Right renal pelvis (tissue), 4 donors: ENCODE data around the gene TRA2B. TPM values are rescaled to one million over a fixed set of nuclear protein-coding genes. Genes with fewer than 3 reads are reported as not detected.

ENCODE experiments used
- DNase-seq, 4 donors: peaks; one replicate each; pipeline ENCODE4 v3.0.0-alpha.2; 2013; ENCODE audit warnings: low read depth in 4 of 4, low spot score in 3 of 4, missing footprints in 1 of 4
- polyA plus RNA-seq, 4 donors: library from polyadenylated mRNA; unstranded; fragments of 120-200 nt; gene quantifications; one replicate each; pipeline ENCODE4 v1.2.1, GENCODE V29; 2013; ENCODE audit not compliant: insufficient read length in 4 of 4

Gene TRA2B
- polyA plus RNA-seq = 100 to 1,000 TPM; 272 to 304 (median 296) TPM

GRCh38 chr3:185937689-185938374, at the start of gene TRA2B:
Gene TRA2B (minus strand): TSS chr3:185938014. CDS start chr3:185937860, 154 bp downstream.
- peak; percentile 94 to 98 (median 96) for DNase-seq

DNA sequence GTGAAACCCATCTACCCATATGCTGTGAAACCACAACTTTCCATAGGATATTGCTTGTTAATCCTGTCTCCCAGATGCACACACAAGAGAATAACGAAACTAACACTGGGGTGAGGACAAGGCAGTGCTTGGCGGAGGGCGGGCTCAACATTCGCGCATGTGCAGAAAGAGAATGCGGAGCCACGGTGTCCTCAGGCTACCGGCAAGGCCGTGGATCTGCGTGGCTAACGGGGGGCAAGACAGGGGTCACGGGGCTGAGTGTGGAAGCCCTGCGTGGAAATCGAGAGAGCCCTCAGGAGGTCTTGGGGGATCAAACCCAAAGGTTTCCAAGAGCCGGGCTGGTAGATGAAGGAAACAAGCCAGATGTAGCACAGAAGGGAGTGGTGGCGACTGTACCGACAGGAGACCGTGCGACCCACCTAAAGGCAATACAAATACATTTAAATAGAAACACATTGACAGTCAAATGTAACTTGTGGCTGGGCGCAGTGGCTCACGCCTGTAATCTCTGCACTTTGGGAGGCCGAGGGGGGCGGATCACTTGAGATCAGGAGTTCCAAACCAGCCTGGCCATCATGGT, 48.5 kb upstream of the TRA2B start:
- DNase-seq = no peak

- no peak for DNase-seq
These were observed 46.4 kb upstream of the TRA2B start for GRCh38 chr3:185984203-185984602.

GRCh38 chr3:185983495-185984141, 45.8 kb upstream of the TRA2B start:
- DNase-seq = peak; percentile 54 to 68 (median 61)

DNA sequence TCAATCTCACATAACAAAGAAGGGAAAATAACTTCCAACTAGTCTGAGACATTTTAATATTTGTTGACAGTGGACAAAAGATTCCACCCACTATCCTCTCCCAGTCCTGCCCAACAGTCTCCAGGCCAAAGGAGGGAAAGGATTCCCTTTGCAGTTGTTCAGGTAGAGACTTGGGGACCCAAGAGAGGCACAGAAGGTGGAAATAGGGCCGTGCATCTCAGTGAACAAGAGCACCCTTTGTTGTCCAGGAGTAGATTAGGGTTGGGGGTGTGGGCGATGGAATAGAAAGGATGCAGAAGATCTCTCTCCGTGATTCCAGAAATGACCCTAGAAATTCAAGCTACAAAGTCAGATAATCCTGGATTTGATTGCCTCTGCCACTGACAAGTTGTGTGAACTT, 44.8 kb upstream of the TRA2B start:
- DNase-seq = no peak

DNA sequence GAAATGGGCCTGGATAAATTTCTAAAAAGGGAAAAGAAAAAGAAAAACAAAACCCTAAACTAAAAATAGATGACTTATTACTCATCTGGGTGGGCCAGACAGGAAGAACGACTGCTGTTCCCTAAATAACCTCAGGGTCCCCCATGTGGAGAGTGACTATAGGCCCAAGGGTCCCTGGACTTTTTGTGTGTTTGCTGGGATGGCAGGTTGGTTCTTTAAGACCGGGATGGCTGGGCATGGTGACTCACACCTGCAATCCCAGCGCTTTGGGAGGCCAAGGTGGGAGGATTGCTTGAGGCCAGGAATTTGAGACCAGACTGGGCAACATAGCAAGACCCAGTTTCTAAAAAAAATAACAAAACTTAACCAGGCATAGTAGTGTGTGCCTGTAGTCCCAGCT, 43.8 kb upstream of the TRA2B start:
- no peak for DNase-seq

DNA sequence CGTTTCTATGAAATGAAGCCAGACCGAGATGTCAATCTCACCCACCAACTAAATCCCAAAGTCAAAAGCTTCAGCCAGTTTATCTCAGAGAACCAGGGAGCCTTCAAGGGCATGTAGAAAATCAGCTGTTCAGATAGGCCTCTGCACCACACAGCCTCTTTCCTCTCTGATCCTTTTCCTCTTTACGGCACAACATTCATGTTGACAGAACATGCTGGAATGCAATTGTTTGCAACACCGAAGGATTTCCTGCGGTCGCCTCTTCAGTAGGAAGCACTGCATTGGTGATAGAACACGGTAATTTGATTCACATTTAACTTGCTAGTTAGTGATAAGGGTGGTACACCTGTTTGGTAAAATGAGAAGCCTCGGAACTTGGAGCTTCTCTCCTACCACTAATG, 41.9 kb upstream of the TRA2B start:
- no peak for DNase-seq

DNA sequence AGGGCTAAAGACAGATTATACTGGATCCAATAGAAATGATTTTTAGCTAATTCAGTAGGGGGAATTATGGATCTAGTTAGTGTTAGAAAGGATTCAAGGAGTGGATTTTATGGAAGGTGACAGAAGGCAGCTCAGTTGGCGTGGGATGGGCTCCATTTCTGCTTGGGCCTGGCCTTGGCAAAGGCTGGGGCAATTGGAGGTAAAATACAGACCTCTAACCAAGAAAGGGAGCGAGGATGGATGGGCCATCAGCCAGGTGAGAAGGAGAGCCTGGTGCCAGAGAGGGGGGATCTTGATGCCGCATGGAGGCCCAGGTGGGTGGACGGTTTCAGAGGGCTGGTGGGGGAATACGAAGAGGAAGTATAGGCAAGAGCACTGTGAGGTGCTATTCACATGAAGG, 40.7 kb upstream of the TRA2B start:
- no peak for DNase-seq

DNA sequence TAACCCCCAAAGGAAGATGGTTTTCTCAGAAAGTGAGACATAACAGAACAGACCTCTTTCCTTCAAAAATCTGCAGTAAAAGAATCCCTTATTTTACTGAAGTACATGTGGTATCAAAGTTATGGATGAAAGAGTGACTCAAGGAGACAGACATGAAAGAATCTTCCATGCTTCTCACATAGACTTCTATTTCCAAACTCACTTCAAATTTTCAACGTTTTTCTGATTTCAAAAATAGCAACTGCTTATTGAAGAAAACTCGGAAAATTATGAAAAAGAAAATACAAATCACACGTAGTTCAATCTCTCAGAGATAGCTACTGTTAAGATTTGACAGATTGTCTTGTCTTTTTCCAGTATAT, 39.8 kb upstream of the TRA2B start:
- DNase-seq = no peak

- DNase-seq = peak in 2 of 4 donors; percentile 25 to 43
These were observed 39.3 kb upstream of the TRA2B start for GRCh38 chr3:185976977-185977678.

GRCh38 chr3:185976100-185976499, 38.3 kb upstream of the TRA2B start:
- DNase-seq = no peak

GRCh38 chr3:185971579-185971978, 33.8 kb upstream of the TRA2B start:
- DNase-seq = no peak

GRCh38 chr3:185968168-185968567, 30.4 kb upstream of the TRA2B start:
- DNase-seq = no peak

DNA sequence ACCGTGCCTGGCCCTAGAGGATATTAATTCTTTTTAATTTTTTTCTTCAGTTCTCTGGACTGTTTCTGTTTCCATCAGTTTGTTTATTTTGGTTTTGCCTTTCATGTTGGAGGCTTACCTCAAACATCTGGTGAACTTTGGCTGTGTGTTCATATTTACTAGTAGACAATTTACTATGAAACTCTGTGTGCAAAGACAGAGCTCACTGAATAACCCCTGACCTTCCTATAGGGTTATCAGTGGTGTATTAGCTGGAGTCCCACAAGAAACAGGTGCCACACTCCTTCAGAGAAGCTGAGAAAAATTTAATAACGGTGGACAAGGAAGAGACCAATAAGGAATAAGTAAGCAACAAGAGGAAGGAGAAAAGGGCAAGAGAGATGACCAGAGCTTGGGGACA, 28.8 kb upstream of the TRA2B start:
- no peak for DNase-seq

- no peak for DNase-seq
These were observed 27.7 kb upstream of the TRA2B start for GRCh38 chr3:185965496-185965895.

DNA sequence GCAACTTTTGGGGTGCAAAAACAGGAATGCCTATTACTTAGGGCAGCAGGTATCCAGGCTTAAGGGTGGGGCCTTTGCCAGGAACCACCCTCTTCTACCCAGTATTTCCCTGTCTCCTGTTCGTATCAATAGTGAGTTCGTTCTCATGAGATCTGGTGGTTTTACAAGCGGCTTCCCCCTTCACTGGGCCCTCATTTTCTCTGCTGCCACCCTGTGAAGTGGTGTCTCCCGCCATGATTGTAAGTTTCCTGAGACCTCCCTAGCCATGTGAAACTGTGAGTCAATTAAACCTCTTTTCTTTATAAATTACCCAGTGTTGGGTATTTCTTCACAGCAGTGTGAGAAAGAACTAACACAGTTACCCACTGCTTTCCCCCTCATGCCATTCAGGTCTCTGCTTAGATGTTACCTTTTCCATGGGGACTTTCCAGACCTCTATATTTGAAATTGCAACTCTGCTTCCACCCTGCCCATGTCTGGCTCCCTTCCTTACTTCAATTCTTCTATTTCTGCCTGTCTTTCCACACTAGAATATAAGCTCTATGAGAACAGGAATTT, 23.9 kb upstream of the TRA2B start:
- DNase-seq = no peak

- DNase-seq = no peak
These were observed 22.9 kb upstream of the TRA2B start for GRCh38 chr3:185960522-185961288.

DNA sequence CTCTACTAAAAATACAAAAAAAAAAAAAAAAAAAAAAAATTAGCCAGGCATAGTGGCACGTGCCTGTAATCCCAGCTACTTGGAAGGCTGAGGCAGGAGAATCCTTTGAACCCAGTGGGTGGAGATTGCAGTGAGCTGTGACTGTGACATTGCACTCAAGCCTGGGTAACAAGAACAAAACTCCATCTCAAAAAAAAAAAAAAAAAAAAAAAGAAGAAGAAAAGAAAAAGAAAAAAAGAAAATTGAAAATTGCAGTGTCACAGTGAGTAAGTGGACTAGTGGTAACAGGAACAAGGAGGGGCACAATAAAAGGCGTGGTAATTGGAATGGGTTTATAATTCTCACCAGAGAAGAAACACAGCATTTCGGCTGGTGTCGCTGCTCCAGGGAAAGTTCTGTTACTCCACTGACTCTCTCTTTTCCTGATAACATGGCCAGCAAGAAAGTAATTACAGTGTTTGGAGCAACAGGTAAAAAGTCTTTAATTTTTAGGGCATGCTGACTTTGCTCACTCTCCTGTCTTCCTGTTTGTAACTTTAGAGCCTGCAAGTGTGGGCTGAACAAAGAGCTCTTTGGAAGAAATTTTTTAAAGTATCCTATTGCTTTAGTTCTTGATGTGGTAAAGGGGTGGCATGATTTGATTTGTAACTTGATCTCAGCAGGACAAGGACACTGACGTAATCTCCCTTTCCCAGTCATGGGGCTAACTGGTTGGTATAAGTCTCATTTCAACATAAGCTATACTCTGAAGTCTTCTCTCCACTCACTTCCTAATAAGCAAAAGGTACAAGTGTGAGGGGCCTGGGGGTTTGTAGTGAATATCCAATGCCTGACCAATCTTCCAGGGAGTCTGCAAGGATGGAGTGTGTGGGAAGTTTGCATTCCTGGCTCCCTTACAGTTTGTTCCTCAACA, 22.1 kb upstream of the TRA2B start:
- no peak for DNase-seq

- no peak for DNase-seq
These were observed 20.8 kb upstream of the TRA2B start for GRCh38 chr3:185958626-185959025.
